Neural cell (in vitro differentiated cells): Measurements from ENCODE around the gene ELOVL3. TPM values are rescaled to one million over a fixed set of nuclear protein-coding genes. Genes with fewer than 3 reads are reported as not detected.

ENCODE experiments used
- H2AFZ ChIP-seq: fragments of 200-600, 300-800 bp; sonication (generic), shearing (Covaris generic); 2 replicates; pipeline ENCODE4 v1.6.0; 2014; ENCODE audit warnings: low read depth, mild to moderate bottlenecking, antibody characterized with exemption, low read length, moderate library complexity
- H3F3A ChIP-seq: fragments of 200-600 bp; shearing (Covaris generic); 2 replicates; pipeline ENCODE4 v1.6.1; 2016; ENCODE audit warnings: mild to moderate bottlenecking, moderate library complexity, mixed read lengths, antibody characterized with exemption, low read length; ENCODE audit not compliant: insufficient read depth, poor library complexity, severe bottlenecking
- H3K27ac ChIP-seq: fragments of 200-600, 300-800 bp; sonication (generic), shearing (Covaris generic); 2 replicates; pipeline ENCODE4 v1.5.1; 2014; ENCODE audit warnings: mild to moderate bottlenecking, low read length, moderate library complexity
- H3K27me3 ChIP-seq: fragments of 300-800, 200-600 bp; sonication (generic), shearing (Covaris generic); 2 replicates; pipeline ENCODE4 v1.6.0; 2014; ENCODE audit warnings: mild to moderate bottlenecking, low read depth, low read length, moderate library complexity; ENCODE audit not compliant: insufficient read depth
- H3K36me3 ChIP-seq: fragments of 300-800, 200-600 bp; sonication (generic), shearing (Covaris generic); 2 replicates; pipeline ENCODE4 v1.5.1; 2014; ENCODE audit warnings: mild to moderate bottlenecking, antibody characterized with exemption, low read length, moderate library complexity; ENCODE audit not compliant: insufficient read depth
- H3K4me2 ChIP-seq: fragments of 300-800, 200-600 bp; sonication (generic), shearing (Covaris generic); 2 replicates; pipeline ENCODE4 v1.6.0; 2014; ENCODE audit warnings: mild to moderate bottlenecking, low read length
- H3K4me3 ChIP-seq: fragments of 300-800, 200-600 bp; sonication (generic), shearing (Covaris generic); 2 replicates; pipeline ENCODE4 v1.5.1; 2014; ENCODE audit warnings: mild to moderate bottlenecking, low read length, moderate library complexity
- H3K79me2 ChIP-seq: fragments of 200-600 bp; shearing (Covaris generic); replicated peaks from 2 replicates; pipeline ENCODE4 v1.6.0; 2014; ENCODE audit warnings: mild to moderate bottlenecking, low read length, moderate library complexity; ENCODE audit not compliant: insufficient read depth
- H3K9ac ChIP-seq: fragments of 300-800, 200-600 bp; sonication (generic), shearing (Covaris generic); 2 replicates; pipeline ENCODE4 v1.6.1; 2016; ENCODE audit warnings: mild to moderate bottlenecking, low read length, mixed read lengths
- H3K9me2 ChIP-seq: fragments of 200-600 bp; shearing (Covaris generic); 2 replicates; pipeline ENCODE4 v1.6.1; 2016; ENCODE audit warnings: mild to moderate bottlenecking, low read length, mixed read lengths; ENCODE audit not compliant: insufficient read depth
- H3K9me3 ChIP-seq: fragments of 200-600, 300-800 bp; sonication (generic), shearing (Covaris generic); 2 replicates; pipeline ENCODE4 v1.6.1; 2016; ENCODE audit warnings: mild to moderate bottlenecking, mixed run types, low read length, moderate library complexity, mixed read lengths
- H4K20me1 ChIP-seq: fragments of 200-600 bp; shearing (Covaris generic); 2 replicates; pipeline ENCODE4 v1.6.1; 2016; ENCODE audit warnings: mild to moderate bottlenecking, mixed run types; ENCODE audit not compliant: insufficient read depth
- CTCF ChIP-seq: fragments of 450-650 bp; IDR thresholded peaks from 2 replicates; pipeline ENCODE4 v1.5.1; 2014; ENCODE audit warnings: antibody characterized with exemption, mild to moderate bottlenecking, moderate library complexity; ENCODE audit not compliant: poor library complexity, severe bottlenecking
- EP300 ChIP-seq: fragments of 450-650 bp; conservative IDR thresholded peaks from 2 replicates; pipeline ENCODE4 v1.6.1; 2014; ENCODE audit warnings: antibody characterized with exemption, mild to moderate bottlenecking, moderate library complexity; ENCODE audit not compliant: poor library complexity, severe bottlenecking
- EZH2 ChIP-seq: fragments of 200-600, 300-800 bp; shearing (Covaris generic), sonication (generic); IDR thresholded peaks from 2 replicates; pipeline ENCODE4 v1.6.1; 2014; ENCODE audit warnings: antibody characterized with exemption, low read length, borderline replicate concordance, mild to moderate bottlenecking; ENCODE audit not compliant: insufficient read depth, poor library complexity, severe bottlenecking
- MXI1 ChIP-seq: fragments of 450-650 bp; conservative IDR thresholded peaks from 2 replicates; pipeline ENCODE4 v1.6.1; 2014; ENCODE audit warnings: antibody characterized with exemption, mild to moderate bottlenecking; ENCODE audit not compliant: poor library complexity, severe bottlenecking
- POLR2AphosphoS5 ChIP-seq: IDR thresholded peaks from 2 replicates; pipeline ENCODE4 v1.6.1; 2012
- RAD21 ChIP-seq: fragments of 450-650 bp; conservative IDR thresholded peaks from 2 replicates; pipeline ENCODE4 v1.6.1; 2014; ENCODE audit warnings: antibody characterized with exemption, mild to moderate bottlenecking, moderate library complexity
- REST ChIP-seq: IDR thresholded peaks from 2 replicates; pipeline ENCODE4 v1.6.1; 2012; ENCODE audit warnings: borderline replicate concordance
- SMC3 ChIP-seq: fragments of 450-650 bp; conservative IDR thresholded peaks from 2 replicates; pipeline ENCODE4 v1.6.1; 2014; ENCODE audit warnings: antibody characterized with exemption, mild to moderate bottlenecking, moderate library complexity; ENCODE audit not compliant: poor library complexity
- TAF1 ChIP-seq: IDR thresholded peaks from 2 replicates; pipeline ENCODE4 v1.6.1; 2012; ENCODE audit warnings: low read depth
- polyA plus RNA-seq: library from polyadenylated mRNA; depleted of rRNA; stranded (reverse); fragments of >200 nt; gene quantifications from 2 replicates; pipeline ENCODE4 v1.2.3, GENCODE V29; 2014

The ELOVL3 gene
- polyA plus RNA-seq, 1 donor from 2014 or later: not detected

GRCh38 chr10:102230264-102230860 lies 4.3 kb downstream of the ELOVL3 start:
- H3K9me2 ChIP-seq: no peaks in the 10 kb centered on the region
- peak overlapping the region; percentile 56 for H3K4me3 ChIP-seq
- H3K27ac ChIP-seq: no peak overlapping the region
- no peak overlapping the region for H2AFZ ChIP-seq
- H3K9me3 ChIP-seq: no peaks in the 10 kb centered on the region
- H3F3A ChIP-seq: no peaks in the 10 kb centered on the region
- H3K79me2 ChIP-seq: no peaks in the 10 kb centered on the region
- peaks cover 90% of the 10 kb centered on the region for H3K27me3 ChIP-seq
- TF ChIP-seq EP300: no peak
- TF ChIP-seq EZH2: peak; percentile 95
- TF ChIP-seq SMC3: no peak
- TF ChIP-seq POLR2AphosphoS5: no peak
- TF ChIP-seq TAF1: no peak
- no peak for TF ChIP-seq CTCF
- TF ChIP-seq RAD21: no peak
- TF ChIP-seq MXI1: peak; percentile 0
- TF ChIP-seq REST: no peak
- H3K9ac ChIP-seq: no peak overlapping the region
- no peaks in the 10 kb centered on the region for H3K36me3 ChIP-seq
- no peaks in the 10 kb centered on the region for H4K20me1 ChIP-seq
- H3K4me2 ChIP-seq: peak overlapping the region; percentile 55

- H3K79me2 ChIP-seq: no peaks in the 10 kb centered on the region
- no peaks in the 10 kb centered on the region for H3K9me2 ChIP-seq
- H3F3A ChIP-seq: no peaks in the 10 kb centered on the region
- no peaks in the 10 kb centered on the region for H3K36me3 ChIP-seq
- TF ChIP-seq POLR2AphosphoS5 (no peak), CTCF (peak; percentile 55), MXI1 (no peak), EZH2 (peak; percentile 77)
- no peak overlapping the region for H2AFZ ChIP-seq
- no peak overlapping the region for H3K4me2 ChIP-seq
- no peaks in the 10 kb centered on the region for H4K20me1 ChIP-seq
- H3K27me3 ChIP-seq: peaks cover 84% of the 10 kb centered on the region
- peak overlapping the region; percentile 56 for H3K4me3 ChIP-seq
- no peak overlapping the region for H3K9ac ChIP-seq
- no peaks in the 10 kb centered on the region for H3K9me3 ChIP-seq
- no peak overlapping the region for H3K27ac ChIP-seq
Measured at GRCh38 chr10:102230861-102231356, 4.8 kb downstream of the ELOVL3 start.
